H1 (cell line): ENCODE data around the gene SMARCA2. TPM values are rescaled to one million over a fixed set of nuclear protein-coding genes. Genes with fewer than 3 reads are reported as not detected.

ENCODE experiments used
- CTCF ChIA-PET: fragments of 300-600 bp; sonication (Branson Sonifier 250); formaldehyde crosslinking; loops from one replicate; lab custom pipeline; 2021; ENCODE audit not compliant: partially characterized antibody; lab: Charles Lee
- POLR2A ChIA-PET: fragments of 300-600 bp; sonication (Branson Sonifier 250); formaldehyde crosslinking; loops from one replicate; lab custom pipeline; 2021; ENCODE audit warnings: inconsistent platforms; ENCODE audit not compliant: partially characterized antibody; lab: Charles Lee
- DNase-seq, 2 experiments: peaks; one replicate each; pipeline versions ENCODE4 v3.0.0 to v3.0.0-alpha.2; 2010 to 2022; ENCODE audit warnings: low spot score in 2 of 2, low read depth in 1 of 2, mixed read lengths in 1 of 2
- FAIRE-seq: peaks from 2 replicates; lab custom pipeline; 2011; peaks lifted over from hg19 to GRCh38; lab: Jason Lieb, UNC
- H2AFZ ChIP-seq: 2 replicates; pipeline ENCODE4 v1.8.1; 2012; ENCODE audit warnings: low read length, inconsistent platforms
- H2AK5ac ChIP-seq: 2 replicates; pipeline ENCODE4 v1.6.1; 2013; ENCODE audit warnings: low read depth, low read length
- H2BK120ac ChIP-seq: replicated peaks from 2 replicates; pipeline ENCODE3; 2013; ENCODE audit warnings: low read depth, low read length, inconsistent platforms
- H2BK12ac ChIP-seq: 2 replicates; pipeline ENCODE4 v1.6.1; 2013; ENCODE audit warnings: low read depth, low read length
- H2BK15ac ChIP-seq: 2 replicates; pipeline ENCODE4 v1.6.1; 2013; ENCODE audit warnings: low read length
- H2BK20ac ChIP-seq: 2 replicates; pipeline ENCODE4 v1.6.1; 2013; ENCODE audit warnings: low read length
- H2BK5ac ChIP-seq: 2 replicates; pipeline ENCODE4 v1.6.1; 2013; ENCODE audit warnings: low read depth, low read length
- H3K14ac ChIP-seq: 2 replicates; pipeline ENCODE4 v1.6.1; 2013; ENCODE audit warnings: inconsistent platforms; ENCODE audit not compliant: insufficient read length
- H3K18ac ChIP-seq: 2 replicates; pipeline ENCODE4 v1.6.1; 2013; ENCODE audit warnings: low read length; ENCODE audit errors: extremely low read depth
- H3K23ac ChIP-seq: 2 replicates; pipeline ENCODE4 v1.6.1; 2013; ENCODE audit warnings: inconsistent platforms; ENCODE audit not compliant: insufficient read length
- H3K23me2 ChIP-seq: 2 replicates; pipeline ENCODE4 v1.6.1; 2013; ENCODE audit warnings: low read depth, low read length
- H3K27ac ChIP-seq: 2 replicates; pipeline ENCODE4 v1.6.1; 2011; ENCODE audit warnings: low read depth, low read length, inconsistent platforms
- H3K27me3 ChIP-seq, 4 experiments: replicated peaks in 1 of 4; 1 replicate in 1 of 4; 2 replicates in 3 of 4; pipeline versions ENCODE4 v1.6.1 to v1.8.1; 2011 to 2013; ENCODE audit warnings: low read length in 3 of 4, mild to moderate bottlenecking in 3 of 4, inconsistent platforms in 2 of 4, mixed read lengths in 2 of 4, moderate library complexity in 1 of 4; ENCODE audit not compliant: control insufficient read depth in 3 of 4, insufficient read depth in 3 of 4; ENCODE audit errors: extremely low read depth in 1 of 4
- H3K36me3 ChIP-seq, 4 experiments: 2 replicates each; pipeline versions ENCODE4 v1.6.1 to v1.8.1; 2011 to 2013; ENCODE audit warnings: mild to moderate bottlenecking in 4 of 4, low read length in 3 of 4, moderate library complexity in 2 of 4, control low read depth in 1 of 4, inconsistent platforms in 1 of 4; ENCODE audit not compliant: insufficient read depth in 4 of 4, control insufficient read depth in 2 of 4
- H3K4ac ChIP-seq: replicated peaks from 2 replicates; pipeline ENCODE3; 2013; ENCODE audit warnings: low read length, low read depth, mixed read lengths, inconsistent platforms; ENCODE audit not compliant: insufficient read length
- H3K4me1 ChIP-seq, 4 experiments: replicated peaks in 1 of 4; 1 replicate in 1 of 4; 2 replicates in 3 of 4; pipeline versions ENCODE4 v1.6.1 to v1.8.1; 2011 to 2013; ENCODE audit warnings: low read length in 3 of 4, inconsistent platforms in 2 of 4, mixed read lengths in 1 of 4; ENCODE audit not compliant: insufficient read depth in 4 of 4, control insufficient read depth in 3 of 4
- H3K4me2 ChIP-seq, 2 experiments: 2 replicates each; pipeline versions ENCODE4 v1.6.1 to v1.8.1; 2011 to 2013; ENCODE audit warnings: low read depth in 2 of 2, low read length in 2 of 2, control low read depth in 1 of 2, inconsistent platforms in 1 of 2, mild to moderate bottlenecking in 1 of 2; ENCODE audit not compliant: insufficient read depth in 1 of 2
- H3K4me3 ChIP-seq, 4 experiments: fragments of 200-600, 300-600 bp in 1 of 4; sonication (generic), shearing (Covaris generic), sonication (Bioruptor Twin) in 1 of 4; 2 replicates each; pipeline versions ENCODE4 v1.5.1 to v1.8.1; 2011 to 2016; ENCODE audit warnings: low read length in 4 of 4, low read depth in 3 of 4, control low read depth in 2 of 4, inconsistent platforms in 2 of 4, mild to moderate bottlenecking in 2 of 4, mixed read lengths in 1 of 4, moderate library complexity in 1 of 4; ENCODE audit not compliant: insufficient read depth in 2 of 4; ENCODE audit errors: extremely low read depth in 1 of 4
- H3K56ac ChIP-seq: replicated peaks from 2 replicates; pipeline ENCODE3; 2013; ENCODE audit warnings: low read depth, mild to moderate bottlenecking, mixed read lengths, low read length, inconsistent platforms; ENCODE audit not compliant: insufficient read length
- H3K79me1 ChIP-seq: 2 replicates; pipeline ENCODE4 v1.6.1; 2013; ENCODE audit warnings: low read depth, low read length, control low read depth
- H3K79me2 ChIP-seq, 2 experiments: 2 replicates each; pipeline versions ENCODE4 v1.6.1 to v1.8.1; 2012 to 2013; ENCODE audit warnings: low read length in 2 of 2, mild to moderate bottlenecking in 2 of 2, inconsistent platforms in 1 of 2; ENCODE audit not compliant: insufficient read depth in 2 of 2, control insufficient read depth in 1 of 2
- H3K9ac ChIP-seq, 4 experiments: replicated peaks in 1 of 4; 1 replicate in 1 of 4; 2 replicates in 3 of 4; pipeline versions ENCODE4 v1.6.1 to v1.8.1; 2011 to 2013; ENCODE audit warnings: low read depth in 3 of 4, low read length in 3 of 4, control low read depth in 2 of 4, mild to moderate bottlenecking in 2 of 4, moderate library complexity in 2 of 4, inconsistent platforms in 1 of 4; ENCODE audit errors: extremely low read depth in 1 of 4
- H3K9me3 ChIP-seq, 2 experiments: 2 replicates each; pipeline versions ENCODE4 v1.6.1 to v1.8.1; 2012 to 2013; ENCODE audit warnings: mild to moderate bottlenecking in 2 of 2, moderate library complexity in 2 of 2, control low read depth in 1 of 2, inconsistent platforms in 1 of 2, low read depth in 1 of 2, low read length in 1 of 2, mixed read lengths in 1 of 2; ENCODE audit not compliant: insufficient read depth in 2 of 2
- H4K20me1 ChIP-seq, 2 experiments: replicated peaks in 1 of 2; 2 replicates each; pipeline versions ENCODE3 to v1.8.1; 2011 to 2013; ENCODE audit warnings: inconsistent platforms in 2 of 2, low read length in 2 of 2, mild to moderate bottlenecking in 1 of 2; ENCODE audit not compliant: insufficient read depth in 2 of 2, control insufficient read depth in 1 of 2
- H4K5ac ChIP-seq: 2 replicates; pipeline ENCODE4 v1.6.1; 2013; ENCODE audit warnings: low read length, low read depth, mixed read lengths, inconsistent platforms; ENCODE audit not compliant: insufficient read length
- H4K8ac ChIP-seq: 2 replicates; pipeline ENCODE4 v1.8.0; 2013; ENCODE audit warnings: mild to moderate bottlenecking, moderate library complexity, low read length, inconsistent platforms; ENCODE audit not compliant: insufficient read depth; ENCODE audit errors: extremely low read depth
- H4K91ac ChIP-seq: replicated peaks from 2 replicates; pipeline ENCODE3; 2013; ENCODE audit warnings: low read length, mixed read lengths, inconsistent platforms; ENCODE audit not compliant: insufficient read length
- WGBS, 2 experiments: shearing (Covaris generic) in 1 of 2; methylation state at CpG; one replicate each; pipeline versions ENCODE4 v1.1.6 to v1.1.7; 2013 to 2015; ENCODE audit warnings: low lambda C conversion rate in 2 of 2, mixed read lengths in 2 of 2, inconsistent platforms in 1 of 2, low coverage in 1 of 2, missing lambda C conversion rate in 1 of 2; ENCODE audit not compliant: insufficient replicate concordance in 2 of 2, insufficient coverage in 1 of 2, insufficient read length in 1 of 2; ENCODE audit errors: extremely low coverage in 1 of 2, missing lambda C conversion rate in 1 of 2; 5-methylcytosine and 5-hydroxymethylcytosine counted together
- polyA plus RNA-seq, 7 experiments: library from polyadenylated mRNA; depleted of rRNA in 3 of 7; stranded (reverse) in 5 of 7; unstranded in 2 of 7; fragments of >200 nt in 5 of 7; fragments of 200-250 nt in 2 of 7; gene quantifications; 1 replicate in 5 of 7; 2 replicates in 1 of 7; 4 replicates in 1 of 7; pipeline versions ENCODE4 v1.2.1 to v1.2.3, GENCODE V29; 2011 to 2013; ENCODE audit warnings: missing spikeins in 2 of 7, mixed read lengths in 2 of 7
- total RNA-seq: library from RNA; stranded (reverse); fragmentation: NEBNext Ultra II Directional; extraction: Animal tissue kit (Norgen Biotek cat#: 25700); gene quantifications from 2 replicates; pipeline ENCODE4 v1.2.1, GENCODE V29; 2021

Gene SMARCA2
- total and polyA plus RNA-seq, 2 of the 8 experiments (the other 6 are each of a cell fraction or from before 2014, with no cell fraction given) = 6.3 to 21.7 TPM

- Histone ChIP-seq H3K9ac (no peak overlapping the region), H3K79me1 (no peaks in the 10 kb centered on the region), H3K14ac (no peak overlapping the region), H3K18ac (no peak overlapping the region), H3K9me3 (no peaks in the 10 kb centered on the region), H2BK120ac (no peak overlapping the region), H4K91ac (no peak overlapping the region), H2BK20ac (no peak overlapping the region), H3K23me2 (no peaks in the 10 kb centered on the region), H3K4me2 (no peak overlapping the region), H4K8ac (no peak overlapping the region), H3K4me3 (no peak overlapping the region), H2AK5ac (no peak overlapping the region), H3K23ac (no peak overlapping the region), H4K5ac (no peak overlapping the region), H3K27me3 (no peaks in the 10 kb centered on the region), H3K27ac (no peak overlapping the region), H3K79me2 (no peaks in the 10 kb centered on the region), H4K20me1 (no peaks in the 10 kb centered on the region), H2BK15ac (no peak overlapping the region), H3K4me1 (no peaks in the 10 kb centered on the region), H2BK5ac (no peak overlapping the region), H3K36me3 (no peaks in the 10 kb centered on the region), H2AFZ (no peak overlapping the region), H3K4ac (no peak overlapping the region), H3K56ac (no peak overlapping the region), H2BK12ac (no peak overlapping the region)
- ChIA-PET CTCF (interaction anchor here (0.6 to 2.4 kb wide), 6 partner anchors 12 to 600 kb away, joined by 3 to 8 read pairs (median 4); no protein-coding TSS in a partner anchor), POLR2A (interaction anchor here (0.7 to 1.7 kb wide), 3 partner anchors 12 to 36 kb away, joined by 3 to 5 read pairs (median 3); no protein-coding TSS in a partner anchor)
- FAIRE-seq = no peak
- 91% methylated on average over 10 of the region's 10 CpGs; no CpG with 5 or more reads in 1 of the 2 experiments for WGBS, 2 experiments
- DNase-seq = no peak
Observed at GRCh38 chr9:2053883-2054845, 39.0 kb downstream of the SMARCA2 start.
